ENCODE data around the gene NCEH1. TPM values are rescaled to one million over a fixed set of nuclear protein-coding genes. Genes with fewer than 3 reads are reported as not detected.

Gene NCEH1
- total and polyA plus RNA-seq, 5 experiments from 2014 or later: 1.9 to 5.9 (median 3.4) TPM

DNA sequence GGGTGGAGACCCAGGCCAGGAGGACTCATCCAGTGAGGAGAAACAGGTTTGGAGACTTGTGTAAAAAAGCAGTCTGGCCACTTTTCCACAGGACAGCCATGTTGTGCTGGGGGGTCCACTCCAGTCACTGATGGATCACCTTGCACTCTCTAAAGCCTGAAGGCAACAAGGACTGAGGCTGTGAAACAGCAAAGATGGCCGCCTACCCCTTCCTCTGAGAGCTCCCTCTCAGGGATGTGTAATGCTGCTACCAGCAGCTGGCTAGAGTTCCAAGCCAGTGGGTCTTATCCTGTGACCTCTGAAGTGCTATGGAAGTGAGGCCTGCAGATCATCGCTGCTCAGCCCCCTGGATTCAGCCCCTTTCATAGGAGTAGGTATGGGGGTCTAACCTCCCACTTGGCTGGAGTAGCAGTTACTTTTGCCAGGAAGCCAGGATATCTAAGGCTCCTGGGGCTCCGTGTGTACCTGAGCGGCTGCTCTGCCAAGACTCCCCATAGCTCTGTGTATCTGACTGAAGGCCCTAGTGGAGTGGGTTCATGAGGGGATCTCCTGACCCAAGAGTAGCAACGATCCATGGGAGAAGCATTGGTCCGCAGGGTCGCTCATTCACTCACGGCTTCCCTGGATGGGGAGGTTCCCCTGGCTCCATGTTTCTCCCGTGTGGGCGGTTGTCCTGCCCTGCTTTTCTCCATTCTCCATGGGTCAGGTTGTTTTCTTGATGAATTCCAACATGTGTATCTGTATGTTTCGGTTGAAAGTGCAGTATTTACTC, 117.8 kb downstream of the NCEH1 start:
- Mint-ChIP-seq H3K27ac (peak overlapping the region in 4 of 10 donors; percentile 45 to 71 (median 67)), H3K27me3 (no peaks in the 10 kb centered on the region), H3K4me1 (peaks cover 18 to 65% (median 46%) of the 10 kb centered on the region in 4 donors), H3K9me3 (peaks cover 0 to 16% (median 0%) of the 10 kb centered on the region in 9 donors), H3K4me3 (peak overlapping the region in 2 of 10 donors; percentile 3 to 80), H3K36me3 (peaks cover 0 to 11% (median 0%) of the 10 kb centered on the region in 3 donors)
- POLR2A ChIA-PET: interaction anchor here (1.7 kb wide), 1 partner anchor 70 kb away, joined by 4 read pairs; the partner anchor contains the start of gene TNFSF10
- no peak for DNase-seq
- ATAC-seq: no peak

- ATAC-seq (peak; percentile 81 to 89), DNase-seq (peak in 9 of 10 donors; percentile 35 to 72 (median 64))
- POLR2A ChIA-PET: interaction anchor here (1.7 kb wide), 1 partner anchor 69 kb away, joined by 4 read pairs; the partner anchor contains the start of gene TNFSF10
- Mint-ChIP-seq H3K4me3 (peak overlapping the region; percentile 65 to 84 (median 73)), H3K4me1 (peaks cover 20 to 70% (median 47%) of the 10 kb centered on the region in 4 donors), H3K9me3 (peaks cover 0 to 16% (median 0%) of the 10 kb centered on the region in 9 donors), H3K27ac (peak overlapping the region; percentile 61 to 92 (median 72)), H3K27me3 (no peaks in the 10 kb centered on the region), H3K36me3 (peaks cover 0 to 11% (median 0%) of the 10 kb centered on the region in 3 donors)
Observed at GRCh38 chr3:172591876-172592771, 118.7 kb downstream of the NCEH1 start.

- Mint-ChIP-seq H3K9me3 (peaks cover 0 to 16% (median 0%) of the 10 kb centered on the region in 9 donors), H3K27me3 (no peaks in the 10 kb centered on the region), H3K27ac (peak overlapping the region in 6 of 10 donors; percentile 12 to 89 (median 62)), H3K36me3 (peaks cover 0 to 11% (median 0%) of the 10 kb centered on the region in 3 donors), H3K4me1 (peaks cover 18 to 75% (median 48%) of the 10 kb centered on the region in 4 donors), H3K4me3 (peak overlapping the region in 8 of 10 donors; percentile 7 to 73 (median 22))
- POLR2A ChIA-PET: no interaction called here
- DNase-seq (no peak), ATAC-seq (no peak)
Observed at GRCh38 chr3:172591125-172591605, 119.7 kb downstream of the NCEH1 start.

GRCh38 chr3:172586436-172586835, 124.4 kb downstream of the NCEH1 start:
- Mint-ChIP-seq H3K4me3 (no peak overlapping the region), H3K36me3 (peaks cover 0 to 11% (median 0%) of the 10 kb centered on the region in 3 donors), H3K4me1 (peaks cover 9 to 66% (median 32%) of the 10 kb centered on the region in 4 donors), H3K27ac (peak overlapping the region in 2 of 10 donors; percentile 12 to 33), H3K9me3 (peaks cover 0 to 16% (median 2%) of the 10 kb centered on the region in 9 donors), H3K27me3 (no peaks in the 10 kb centered on the region)
- ATAC-seq (no peak), DNase-seq (no peak)
- POLR2A ChIA-PET: interaction anchor here (0.8 to 1.0 kb wide), 2 partner anchors 10 to 64 kb away, joined by 3 to 4 read pairs; no protein-coding TSS in a partner anchor

GRCh38 chr3:172585954-172586353, 124.9 kb downstream of the NCEH1 start:
- no peak for ATAC-seq
- peak overlapping the region in 1 of 10 donors; percentile 33 for H3K27ac Mint-ChIP-seq
- H3K27me3 Mint-ChIP-seq: no peaks in the 10 kb centered on the region
- H3K4me1 Mint-ChIP-seq: peaks cover 8 to 66% (median 32%) of the 10 kb centered on the region in 4 donors
- H3K4me3 Mint-ChIP-seq: no peak overlapping the region
- H3K36me3 Mint-ChIP-seq: peaks cover 0 to 11% (median 0%) of the 10 kb centered on the region in 3 donors
- peaks cover 0 to 15% (median 2%) of the 10 kb centered on the region in 9 donors for H3K9me3 Mint-ChIP-seq
- POLR2A ChIA-PET: no interaction called here
- no peak for DNase-seq

DNA sequence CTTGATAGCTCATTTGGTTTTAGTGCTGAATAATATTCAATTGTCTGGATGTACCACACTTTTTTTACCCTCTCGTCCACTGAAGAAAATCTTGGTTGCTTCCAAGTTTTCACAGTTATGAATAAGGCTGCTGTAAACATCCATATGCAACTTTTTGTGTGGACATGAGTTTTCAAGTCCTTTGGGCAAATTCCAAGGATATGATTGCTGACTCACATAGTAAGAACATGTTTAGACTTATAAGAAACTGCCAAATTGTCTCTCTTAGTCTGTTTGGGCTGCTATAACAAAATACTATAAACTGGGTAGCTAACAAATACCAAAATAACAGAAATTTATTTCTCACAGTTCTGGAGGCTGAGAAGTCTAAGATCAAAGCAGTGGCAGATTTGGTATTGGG, 128.2 kb downstream of the NCEH1 start:
- Mint-ChIP-seq H3K36me3 (no peaks in the 10 kb centered on the region), H3K4me1 (peaks cover 29 to 79% (median 59%) of the 10 kb centered on the region in 4 donors), H3K27ac (peak overlapping the region in 2 of 10 donors; percentile 76 to 91), H3K4me3 (no peak overlapping the region), H3K27me3 (no peaks in the 10 kb centered on the region), H3K9me3 (peaks cover 0 to 2% (median 0%) of the 10 kb centered on the region in 9 donors)
- ATAC-seq: no peak
- DNase-seq: no peak
- POLR2A ChIA-PET: no interaction called here

- Mint-ChIP-seq H3K27ac (peak overlapping the region in 6 of 10 donors; percentile 27 to 91 (median 82)), H3K4me3 (peak overlapping the region in 1 of 10 donors; percentile 23), H3K4me1 (peaks cover 35 to 85% (median 67%) of the 10 kb centered on the region in 4 donors), H3K36me3 (no peaks in the 10 kb centered on the region), H3K9me3 (peaks cover 0 to 4% (median 0%) of the 10 kb centered on the region in 9 donors), H3K27me3 (no peaks in the 10 kb centered on the region)
- no peak for ATAC-seq
- POLR2A ChIA-PET: no interaction called here
- DNase-seq: no peak
Observed at GRCh38 chr3:172581757-172582166, 129.1 kb downstream of the NCEH1 start.

- Mint-ChIP-seq H3K4me1 (peaks cover 35 to 76% (median 64%) of the 10 kb centered on the region in 4 donors), H3K36me3 (no peaks in the 10 kb centered on the region), H3K27ac (peak overlapping the region; percentile 31 to 91 (median 75)), H3K27me3 (no peaks in the 10 kb centered on the region), H3K4me3 (peak overlapping the region in 9 of 10 donors; percentile 11 to 75 (median 49)), H3K9me3 (peaks cover 0 to 4% (median 0%) of the 10 kb centered on the region in 9 donors)
- POLR2A ChIA-PET: no interaction called here
- no peak for ATAC-seq
- no peak for DNase-seq
Observed at GRCh38 chr3:172580680-172581401, 130.0 kb downstream of the NCEH1 start.

Other genes with a start within 250 kb of the NCEH1 start
- gene TNFSF10, start 187.6 kb downstream of the NCEH1 start, total RNA-seq: 10 to 100 TPM in 1 of 2 experiments, 1 to 10 TPM in 1; 9.3 to 10.9 TPM
- gene TNFSF10, start 187.6 kb downstream of the NCEH1 start, polyA plus RNA-seq: 10 to 100 TPM; 11.8 to 16.1 (median 14.5) TPM
- 1 to 10 TPM; 1.8 TPM for gene ECT2, start 39.7 kb upstream of the NCEH1 start, total RNA-seq
- 1 to 10 TPM; 1.1 to 2.2 (median 1.9) TPM for gene ECT2, start 39.7 kb upstream of the NCEH1 start, polyA plus RNA-seq

All from naive thymus-derived CD8-positive, alpha-beta T cell (primary cell).